ENCODE measurements around the gene DUSP18. TPM values are rescaled to one million over a fixed set of nuclear protein-coding genes. Genes with fewer than 3 reads are reported as not detected.

Gene DUSP18
- polyA plus RNA-seq, 2 of the 4 experiments (the other 2 are of a cell fraction): 3.4 to 7.2 TPM

- no peak overlapping the region for H3K27ac ChIP-seq
- no peak overlapping the region for H3K4me2 ChIP-seq
- CTCF ChIA-PET: interaction anchor here (0.9 kb wide), 1 partner anchor 107 kb away, joined by 3 read pairs; no protein-coding TSS in a partner anchor
- POLR2A ChIA-PET: no interaction called here
- DNase-seq (ENCODE audit: low read depth in 1 of 2, low spot score in 1 of 2): no peak
- no peak for ATAC-seq
- FAIRE-seq: no peak
- 100% methylated on average over 3 of the region's 3 CpGs for WGBS (ENCODE audit: missing lambda C conversion rate)
- TF ChIP-seq FOSL2 (IDR thresholded peaks at IDR 0.05): no peak
- no peak for TF ChIP-seq FOSL2 (CRISPR knock-in tag; IDR thresholded peaks at IDR 0.05)
- no peak for TF ChIP-seq PHF8 (IDR thresholded peaks at IDR 0.05; ENCODE audit: borderline replicate concordance, low read depth)
- TF ChIP-seq TFCP2L1 (CRISPR knock-in tag; IDR thresholded peaks at IDR 0.05): no peak
- no peak for TF ChIP-seq ZNF302 (CRISPR knock-in tag; IDR thresholded peaks at IDR 0.05)
- no peaks in the 10 kb centered on the region for H3K9me3 ChIP-seq
- H3K4me3 ChIP-seq: no peak overlapping the region
- H3K4me1 ChIP-seq: no peaks in the 10 kb centered on the region
These were observed 18.9 kb downstream of the DUSP18 start for GRCh38 chr22:30648825-30649224.

GRCh38 chr22:30647536-30647935, 20.1 kb downstream of the DUSP18 start:
- TF ChIP-seq RNF2 (IDR thresholded peaks at IDR 0.05; ENCODE audit: borderline replicate concordance, low read depth) (no peak), MAZ (IDR thresholded peaks at IDR 0.05; ENCODE audit: borderline replicate concordance, low read depth, low read length) (no peak), PBX3 (IDR thresholded peaks at IDR 0.05) (no peak), CHD4 (IDR thresholded peaks at IDR 0.05; ENCODE audit: borderline replicate concordance) (no peak), GATA3 (IDR thresholded peaks at IDR 0.05; ENCODE audit: borderline replicate concordance) (no peak), POLR2A (IDR thresholded peaks at IDR 0.05; ENCODE audit: low read length) (no peak), HMGXB4 (CRISPR knock-in tag; IDR thresholded peaks at IDR 0.05; ENCODE audit: borderline replicate concordance) (no peak), ZNF302 (CRISPR knock-in tag; IDR thresholded peaks at IDR 0.05) (no peak), ZC3H11A (IDR thresholded peaks at IDR 0.05) (no peak), RCOR1 (IDR thresholded peaks at IDR 0.05; ENCODE audit: low read depth, low read length) (no peak), HOXA7 (CRISPR knock-in tag; IDR thresholded peaks at IDR 0.05) (no peak), CEBPB (IDR thresholded peaks at IDR 0.05) (no peak), NR3C1 (IDR thresholded peaks at IDR 0.05) (no peak), HOXB5 (CRISPR knock-in tag; IDR thresholded peaks at IDR 0.05) (no peak), E2F6 (IDR thresholded peaks at IDR 0.05; ENCODE audit: borderline replicate concordance, low read depth) (no peak), EHF (CRISPR knock-in tag; IDR thresholded peaks at IDR 0.05) (no peak), EP300 (IDR thresholded peaks at IDR 0.05) (no peak), ATOH8 (CRISPR knock-in tag; IDR thresholded peaks at IDR 0.05; ENCODE audit: low read depth) (no peak), KDM1A (IDR thresholded peaks at IDR 0.05; ENCODE audit: low read depth) (no peak), FOSL2 (IDR thresholded peaks at IDR 0.05) (no peak), FOSL2 (CRISPR knock-in tag; IDR thresholded peaks at IDR 0.05) (no peak)
- H3K4me3 ChIP-seq: no peak overlapping the region
- ATAC-seq: no peak
- ChIA-PET POLR2A (no interaction called here), CTCF (interaction anchor here (1.7 kb wide), 1 partner anchor 15 kb away, joined by 3 read pairs; no protein-coding TSS in a partner anchor)
- no peaks in the 10 kb centered on the region for H3K9me3 ChIP-seq
- WGBS (ENCODE audit: missing lambda C conversion rate): 97% methylated on average over 3 of the region's 3 CpGs
- H3K4me1 ChIP-seq: no peaks in the 10 kb centered on the region
- H3K4me2 ChIP-seq: no peak overlapping the region
- no peak for DNase-seq (ENCODE audit: low read depth in 1 of 2, low spot score in 1 of 2)
- no peak overlapping the region for H3K27ac ChIP-seq
- no peak for FAIRE-seq

Data from A549 (cell line).